SU-DHL-6 (cell line): ENCODE data around the gene SLC38A1.
"Not testable (repeated sequence)": the region's sequence is repeated elsewhere in the genome, so short reads cannot be mapped to it uniquely, and the experiment has no call there.

Experiments
- H2AFZ ChIP-seq: fragments of 200-600 bp; sonication (generic); 2 replicates; pipeline ENCODE4 v1.6.1; 2014; ENCODE audit warnings: low read depth, mild to moderate bottlenecking, moderate library complexity, mixed read lengths, antibody characterized with exemption, low read length; ENCODE audit not compliant: severe bottlenecking
- H3F3A ChIP-seq: fragments of 200-600 bp; shearing (Covaris generic); 2 replicates; pipeline ENCODE4 v1.6.0; 2016; ENCODE audit warnings: antibody characterized with exemption, mild to moderate bottlenecking; ENCODE audit not compliant: insufficient read depth
- H3K27ac ChIP-seq: fragments of 200-600 bp; sonication (generic); 2 replicates; pipeline ENCODE4 v1.5.1; 2016; ENCODE audit warnings: low read depth, mild to moderate bottlenecking, low read length, moderate library complexity, mixed read lengths
- H3K27me3 ChIP-seq: fragments of 200-600 bp; sonication (generic), shearing (Covaris generic); 2 replicates; pipeline ENCODE4 v1.6.0; 2014; ENCODE audit warnings: mild to moderate bottlenecking, low read length
- H3K36me3 ChIP-seq: fragments of 200-600 bp; sonication (generic); 2 replicates; pipeline ENCODE4 v1.6.1; 2014; ENCODE audit warnings: mild to moderate bottlenecking, low read length, mixed read lengths
- H3K4me2 ChIP-seq: fragments of 300-600, 200-600 bp; shearing (Covaris generic), sonication (generic); 2 replicates; pipeline ENCODE4 v1.6.0; 2014; ENCODE audit warnings: low read length, low read depth, mild to moderate bottlenecking; ENCODE audit not compliant: poor library complexity, severe bottlenecking
- H3K4me3 ChIP-seq: fragments of 200-600 bp; sonication (generic); 2 replicates; pipeline ENCODE4 v1.5.1; 2014; ENCODE audit warnings: antibody characterized with exemption, low read length, mild to moderate bottlenecking, mixed read lengths; ENCODE audit not compliant: insufficient read depth, poor library complexity, severe bottlenecking
- H3K79me2 ChIP-seq: fragments of 200-600 bp; sonication (generic); 2 replicates; pipeline ENCODE4 v1.6.1; 2014; ENCODE audit warnings: mild to moderate bottlenecking, low read length, moderate library complexity; ENCODE audit not compliant: insufficient read depth
- H3K9ac ChIP-seq: fragments of 200-600 bp; sonication (generic); 2 replicates; pipeline ENCODE4 v1.7.0; 2014; ENCODE audit warnings: mild to moderate bottlenecking, low read length
- H3K9me2 ChIP-seq: fragments of 200-600 bp; sonication (generic); replicated peaks from 2 replicates; pipeline ENCODE4 v1.6.1; 2014; ENCODE audit warnings: low read length; ENCODE audit not compliant: insufficient read depth
- H3K9me3 ChIP-seq: fragments of 200-600 bp; sonication (generic); 2 replicates; pipeline ENCODE4 v1.6.1; 2014; ENCODE audit warnings: low read length, mixed read lengths; ENCODE audit not compliant: insufficient read depth
- H4K20me1 ChIP-seq: fragments of 200-600 bp; sonication (generic); 2 replicates; pipeline ENCODE4 v1.6.1; 2014; ENCODE audit warnings: low read depth, mild to moderate bottlenecking, antibody characterized with exemption, low read length, moderate library complexity, mixed read lengths
- EZH2phosphoT487 ChIP-seq: fragments of 200-600 bp; sonication (generic), shearing (Covaris generic); conservative IDR thresholded peaks from 2 replicates; pipeline ENCODE4 v1.6.1; 2018; ENCODE audit warnings: mild to moderate bottlenecking, antibody characterized with exemption, low read length, moderate library complexity, mixed read lengths
- TF ChIP-seq, protein P1 (sequence below): fragments of 200-600 bp; sonication (generic); IDR thresholded peaks from one replicate; pipeline ENCODE4 v1.5.1; 2017; ENCODE audit warnings: antibody characterized with exemption, mild to moderate bottlenecking, low read length, moderate library complexity; ENCODE audit not compliant: insufficient read depth, poor library complexity, severe bottlenecking

The SLC38A1 gene

DNA sequence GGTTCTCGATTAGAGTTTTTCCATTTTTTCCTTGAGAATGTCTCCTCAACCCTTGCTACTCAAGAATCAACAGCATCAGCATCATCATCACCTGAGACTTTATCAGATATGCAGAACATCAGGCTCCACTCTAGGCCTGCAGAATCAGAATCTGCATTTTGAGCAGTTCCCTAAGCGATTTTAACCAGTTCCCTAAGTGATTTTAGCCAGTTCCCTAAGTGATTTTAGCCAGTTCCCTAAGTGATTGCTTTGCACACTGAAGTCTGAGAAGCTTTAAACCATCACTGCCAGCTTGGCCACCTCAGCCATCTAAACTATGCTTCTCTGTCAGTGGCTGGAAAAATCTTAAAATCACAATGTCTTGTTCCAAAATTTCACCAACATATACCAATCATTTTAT is 29.4 kb upstream of the SLC38A1 start:
- no peak overlapping the region for H3K27ac ChIP-seq
- no peaks in the 10 kb centered on the region for H3K27me3 ChIP-seq
- H3F3A ChIP-seq, result no peaks in the 10 kb centered on the region
- H3K4me3 ChIP-seq, result no peak overlapping the region
- TF ChIP-seq EZH2phosphoT487, result no peak
- TF ChIP-seq, protein P1, sequence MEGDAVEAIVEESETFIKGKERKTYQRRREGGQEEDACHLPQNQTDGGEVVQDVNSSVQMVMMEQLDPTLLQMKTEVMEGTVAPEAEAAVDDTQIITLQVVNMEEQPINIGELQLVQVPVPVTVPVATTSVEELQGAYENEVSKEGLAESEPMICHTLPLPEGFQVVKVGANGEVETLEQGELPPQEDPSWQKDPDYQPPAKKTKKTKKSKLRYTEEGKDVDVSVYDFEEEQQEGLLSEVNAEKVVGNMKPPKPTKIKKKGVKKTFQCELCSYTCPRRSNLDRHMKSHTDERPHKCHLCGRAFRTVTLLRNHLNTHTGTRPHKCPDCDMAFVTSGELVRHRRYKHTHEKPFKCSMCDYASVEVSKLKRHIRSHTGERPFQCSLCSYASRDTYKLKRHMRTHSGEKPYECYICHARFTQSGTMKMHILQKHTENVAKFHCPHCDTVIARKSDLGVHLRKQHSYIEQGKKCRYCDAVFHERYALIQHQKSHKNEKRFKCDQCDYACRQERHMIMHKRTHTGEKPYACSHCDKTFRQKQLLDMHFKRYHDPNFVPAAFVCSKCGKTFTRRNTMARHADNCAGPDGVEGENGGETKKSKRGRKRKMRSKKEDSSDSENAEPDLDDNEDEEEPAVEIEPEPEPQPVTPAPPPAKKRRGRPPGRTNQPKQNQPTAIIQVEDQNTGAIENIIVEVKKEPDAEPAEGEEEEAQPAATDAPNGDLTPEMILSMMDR, result no peak
- no peaks in the 10 kb centered on the region for H3K9me2 ChIP-seq
- no peak overlapping the region for H3K4me2 ChIP-seq
- H3K9me3 ChIP-seq, result no peaks in the 10 kb centered on the region
- H3K36me3 ChIP-seq, result no peaks in the 10 kb centered on the region
- no peaks in the 10 kb centered on the region for H4K20me1 ChIP-seq
- H3K79me2 ChIP-seq, result no peaks in the 10 kb centered on the region
- H3K9ac ChIP-seq, result no peak overlapping the region
- H2AFZ ChIP-seq, result no peak overlapping the region

DNA sequence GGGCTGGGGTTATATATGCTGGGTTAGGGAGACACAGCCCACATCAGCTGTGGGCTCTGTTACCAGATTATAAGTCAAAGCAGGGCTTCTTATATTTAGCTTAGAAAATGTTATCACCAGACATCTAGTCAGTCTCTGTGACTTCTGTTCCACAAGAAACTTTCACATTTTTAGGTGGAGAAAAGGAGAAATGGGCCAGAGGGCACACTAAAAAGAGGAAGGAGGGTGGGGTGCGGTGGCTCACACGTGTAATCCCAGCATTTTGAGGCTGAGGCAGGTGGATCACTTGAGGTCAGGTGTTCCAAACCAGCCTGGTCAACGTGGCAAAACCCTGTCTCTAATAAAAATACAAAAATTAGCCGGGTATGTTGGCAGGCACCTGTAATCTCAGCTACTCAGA is 28.0 kb upstream of the SLC38A1 start:
- Histone ChIP-seq H3K4me2 (no peak overlapping the region), H3K9me2 (no peaks in the 10 kb centered on the region), H3K9me3 (peaks cover 1% of the 10 kb centered on the region; the same call in 1 of the 2 replicates), H3K4me3 (no peak overlapping the region), H4K20me1 (no peaks in the 10 kb centered on the region), H3K79me2 (no peaks in the 10 kb centered on the region), H3K27me3 (no peaks in the 10 kb centered on the region), H3K36me3 (no peaks in the 10 kb centered on the region), H3K9ac (no peak overlapping the region), H3K27ac (no peak overlapping the region), H2AFZ (no peak overlapping the region), H3F3A (no peaks in the 10 kb centered on the region)
- TF ChIP-seq EZH2phosphoT487, result no peak
- TF ChIP-seq, protein P1, result no peak

- no peaks in the 10 kb centered on the region for H3K9me2 ChIP-seq
- no peaks in the 10 kb centered on the region for H3K36me3 ChIP-seq
- no peak overlapping the region for H3K4me3 ChIP-seq
- no peaks in the 10 kb centered on the region for H3K79me2 ChIP-seq
- no peak for TF ChIP-seq EZH2phosphoT487
- TF ChIP-seq, protein P1, result no peak
- H3K27ac ChIP-seq, result no peak overlapping the region
- no peak overlapping the region for H3K4me2 ChIP-seq
- H3F3A ChIP-seq, result no peaks in the 10 kb centered on the region
- H3K9me3 ChIP-seq, result peaks cover 8% of the 10 kb centered on the region; the same call in 1 of the 2 replicates
- H4K20me1 ChIP-seq, result no peaks in the 10 kb centered on the region
- H3K27me3 ChIP-seq, result no peaks in the 10 kb centered on the region
- no peak overlapping the region for H2AFZ ChIP-seq
- no peak overlapping the region for H3K9ac ChIP-seq
These were observed 24.0 kb upstream of the SLC38A1 start for GRCh38 chr12:46292754-46293402.

- H3K9me2 ChIP-seq, H2AFZ ChIP-seq, H3F3A ChIP-seq, H3K27ac ChIP-seq, H3K36me3 ChIP-seq, H3K4me2 ChIP-seq, H3K9me3 ChIP-seq, H3K4me3 ChIP-seq, H3K79me2 ChIP-seq, H3K9ac ChIP-seq, H3K27me3 ChIP-seq, H4K20me1 ChIP-seq: not testable (repeated sequence)
These were observed 23.1 kb upstream of the SLC38A1 start for GRCh38 chr12:46291953-46292352.

GRCh38 chr12:46285177-46285576 is 16.3 kb upstream of the SLC38A1 start:
- H3K79me2 ChIP-seq, H3K9ac ChIP-seq, H2AFZ ChIP-seq, H3K4me2 ChIP-seq, H3K36me3 ChIP-seq, H3K4me3 ChIP-seq, H3K9me2 ChIP-seq, H3K27ac ChIP-seq, H3F3A ChIP-seq, H4K20me1 ChIP-seq, H3K27me3 ChIP-seq: not testable (repeated sequence)
- peaks cover 21% of the 10 kb centered on the region; the same call in 1 of the 2 replicates for H3K9me3 ChIP-seq
